Neural progenitor cell (in vitro differentiated cells): ENCODE data around the gene HSD11B1.

Experiments
- CTCF ChIP-seq: fragments of 200-600 bp; sonication (generic); IDR thresholded peaks from 2 replicates; pipeline ENCODE4 v1.5.1; 2017; ENCODE audit warnings: antibody characterized with exemption, mild to moderate bottlenecking
- EZH2 ChIP-seq: fragments of 200-600 bp; sonication (generic); IDR thresholded peaks from 2 replicates; pipeline ENCODE4 v1.6.1; 2017; ENCODE audit warnings: antibody characterized with exemption, mild to moderate bottlenecking, moderate library complexity
- EZH2phosphoT487 ChIP-seq: fragments of 200-600 bp; sonication (generic); IDR thresholded peaks from 2 replicates; pipeline ENCODE4 v1.6.1; 2017; ENCODE audit warnings: antibody characterized with exemption

GRCh38 chr1:209715314-209715713 lies 10.7 kb downstream of the HSD11B1 start:
- TF ChIP-seq EZH2 (no peak), CTCF (no peak), EZH2phosphoT487 (no peak)
